Measurements from ENCODE around the gene SPINK8.

- TF ChIP-seq CTCF (IDR thresholded peaks at IDR 0.05; ENCODE audit: low read length) (no peak), EZH2 (IDR thresholded peaks at IDR 0.05; ENCODE audit: borderline replicate concordance, low read length) (no peak)
These were observed 26.5 kb downstream of the SPINK8 start for GRCh38 chr3:48306860-48307530.

Data from OCI-LY1 (cell line).